ENCODE results near the gene GLI1. TPM values are rescaled to one million over a fixed set of nuclear protein-coding genes. Genes with fewer than 3 reads are reported as not detected.
"Not testable (repeated sequence)": the region's sequence is repeated elsewhere in the genome, so short reads cannot be mapped to it uniquely, and the experiment has no call there.

GLI1 gene
- total RNA-seq (under 1 TPM; 0.31 to 0.85 TPM), total RNA-seq (0 to 1.5 (median 0.41) reads per million in 172 experiments)
- polyA plus RNA-seq (2013, experiment 1 of 2), result 0.54 TPM
- 1.6 TPM for polyA plus RNA-seq (2013, experiment 2 of 2)

DNA sequence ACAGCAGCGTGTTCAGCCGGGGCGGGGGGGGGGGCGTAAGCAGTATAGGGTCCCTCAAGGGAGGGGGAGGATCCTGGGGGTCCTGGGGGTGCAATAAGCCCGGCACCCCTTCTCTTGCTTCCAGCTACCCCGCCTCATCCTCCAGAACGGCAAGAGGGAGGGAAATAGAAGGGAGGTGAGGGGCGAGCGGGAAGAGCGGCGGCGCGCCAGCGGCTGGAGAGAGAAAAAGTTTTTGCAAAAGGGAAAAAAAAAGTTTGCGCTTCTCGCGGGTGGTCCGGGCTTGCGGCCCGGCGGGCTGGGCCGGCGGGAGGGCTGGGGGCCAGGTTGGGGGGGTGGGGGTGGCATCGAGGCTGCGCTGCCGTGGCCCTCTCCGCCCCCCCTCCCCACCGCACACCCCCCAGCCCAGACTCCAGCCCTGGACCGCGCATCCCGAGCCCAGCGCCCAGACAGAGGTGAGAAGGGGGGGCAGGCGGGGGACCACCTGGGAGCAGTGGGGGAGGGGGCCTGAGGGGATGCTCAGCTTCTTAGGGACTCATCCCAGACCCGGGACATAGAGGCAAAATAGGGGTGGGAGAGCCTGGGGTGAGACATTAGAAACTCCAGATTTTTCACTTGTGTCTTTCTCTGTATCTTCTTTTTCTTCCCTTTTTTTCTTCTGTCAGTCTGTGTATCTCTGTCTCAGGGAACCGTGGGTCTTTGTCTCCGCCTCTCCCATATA lies at the start of gene GLI1:
GLI1 (plus strand) TSS at position 36 of the 718 bp plus-strand sequence. CDS start 3,907 bp downstream, outside the sequence.
- no peaks in the 10 kb centered on the region for H3K9me3 ChIP-seq (ENCODE audit: control insufficient read depth in 1 of 2, insufficient read depth in 1 of 2, low read length in 2 of 2)
- peak within 1 kb of the TSS; percentile 58 to 86 for H3K27ac ChIP-seq (ENCODE audit: low read depth in 1 of 2, low read length in 2 of 2)
- peak in 1 of 14 experiments; percentile 54 for DNase-seq
- no peaks in the 10 kb centered on the region for H3K9me3 Mint-ChIP-seq
- H3K27ac Mint-ChIP-seq, result peak within 1 kb of the TSS; percentile 95
- CTCF ChIA-PET, result interaction anchor here (0.6 to 4.6 kb wide), 23 partner anchors 9 to 281 kb away, joined by 3 to 35 read pairs (median 5); partner anchors contain the start of genes ARHGAP9, MARS1 and R3HDM2
- H3K27me3 Mint-ChIP-seq, result peaks cover 26% of the 10 kb centered on the region
- H3K36me3 Mint-ChIP-seq (ENCODE audit: low read depth), result peaks cover 8% of the 10 kb centered on the region
- H3K4me1 Mint-ChIP-seq (ENCODE audit: low read depth), result peaks cover 50% of the 10 kb centered on the region
- peaks cover 9 to 14% of the 10 kb centered on the region in 2 experiments for H3K27me3 ChIP-seq (ENCODE audit: control insufficient read depth in 1 of 2, insufficient read depth in 2 of 2, low read length in 2 of 2)
- peak within 1 kb of the TSS; percentile 68 for H3K4me3 ChIP-seq (ENCODE audit: low read length)
- H3K4me1 ChIP-seq (ENCODE audit: insufficient read depth, low read length), result peaks cover 59% of the 10 kb centered on the region
- intact Hi-C loops (cut with DNase I, micrococcal nuclease), result loop anchor here (1.0 to 10.0 kb wide), 5 partner anchors 87 to 195 kb away; partner anchors contain the start of gene DCTN2 (in 1 of the 2)
- H3K36me3 ChIP-seq (ENCODE audit: insufficient read depth, low read length), result no peaks in the 10 kb centered on the region
- H3K4me3 Mint-ChIP-seq, result peak within 1 kb of the TSS; percentile 98
- ATAC-seq (ENCODE audit: poor library complexity), result no peak
- POLR2A ChIA-PET, result interaction anchor here (1.0 to 6.5 kb wide), 12 partner anchors 10 to 281 kb away, joined by 3 to 93 read pairs (median 7); partner anchors contain the start of genes ARHGAP9, B4GALNT1, DCTN2 and DDIT3
- TF ChIP-seq, protein P1, sequence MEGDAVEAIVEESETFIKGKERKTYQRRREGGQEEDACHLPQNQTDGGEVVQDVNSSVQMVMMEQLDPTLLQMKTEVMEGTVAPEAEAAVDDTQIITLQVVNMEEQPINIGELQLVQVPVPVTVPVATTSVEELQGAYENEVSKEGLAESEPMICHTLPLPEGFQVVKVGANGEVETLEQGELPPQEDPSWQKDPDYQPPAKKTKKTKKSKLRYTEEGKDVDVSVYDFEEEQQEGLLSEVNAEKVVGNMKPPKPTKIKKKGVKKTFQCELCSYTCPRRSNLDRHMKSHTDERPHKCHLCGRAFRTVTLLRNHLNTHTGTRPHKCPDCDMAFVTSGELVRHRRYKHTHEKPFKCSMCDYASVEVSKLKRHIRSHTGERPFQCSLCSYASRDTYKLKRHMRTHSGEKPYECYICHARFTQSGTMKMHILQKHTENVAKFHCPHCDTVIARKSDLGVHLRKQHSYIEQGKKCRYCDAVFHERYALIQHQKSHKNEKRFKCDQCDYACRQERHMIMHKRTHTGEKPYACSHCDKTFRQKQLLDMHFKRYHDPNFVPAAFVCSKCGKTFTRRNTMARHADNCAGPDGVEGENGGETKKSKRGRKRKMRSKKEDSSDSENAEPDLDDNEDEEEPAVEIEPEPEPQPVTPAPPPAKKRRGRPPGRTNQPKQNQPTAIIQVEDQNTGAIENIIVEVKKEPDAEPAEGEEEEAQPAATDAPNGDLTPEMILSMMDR (IDR thresholded peaks at IDR 0.05), result no peak

DNA sequence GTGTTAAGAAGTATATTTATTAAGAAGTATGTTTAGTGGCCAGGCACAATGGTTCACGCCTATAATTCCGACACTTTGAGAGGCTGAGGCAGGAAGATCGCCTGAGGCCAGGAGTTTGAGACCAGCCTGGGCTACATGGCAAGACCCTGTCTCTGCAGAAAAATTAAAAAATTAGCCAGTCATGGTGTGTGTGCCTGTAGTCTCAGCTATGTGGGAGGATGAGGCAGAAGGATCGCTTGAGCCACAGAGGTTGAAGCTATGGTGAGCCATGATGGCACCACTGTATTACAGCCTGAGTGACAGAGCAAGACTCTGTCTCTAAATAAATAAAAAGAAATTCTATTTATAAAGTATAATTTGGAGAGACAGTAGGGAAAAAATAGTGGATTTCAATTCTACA lies 49.1 kb upstream of the GLI1 start:
- H3K4me1 Mint-ChIP-seq (ENCODE audit: low read depth), result peaks cover 31% of the 10 kb centered on the region
- H3K27me3 ChIP-seq (ENCODE audit: control insufficient read depth in 1 of 2, insufficient read depth in 2 of 2, low read length in 2 of 2), result no peaks in the 10 kb centered on the region
- intact Hi-C loops (cut with DNase I, micrococcal nuclease), result no loop called here
- H3K4me1 ChIP-seq (ENCODE audit: insufficient read depth, low read length), result no peaks in the 10 kb centered on the region
- no peak overlapping the region for H3K27ac ChIP-seq (ENCODE audit: low read depth in 1 of 2, low read length in 2 of 2)
- no peaks in the 10 kb centered on the region for H3K9me3 ChIP-seq (ENCODE audit: control insufficient read depth in 1 of 2, insufficient read depth in 1 of 2, low read length in 2 of 2)
- H3K4me3 ChIP-seq (ENCODE audit: low read length), result no peak overlapping the region
- H3K36me3 ChIP-seq (ENCODE audit: insufficient read depth, low read length), result peaks cover 14% of the 10 kb centered on the region
- CTCF ChIA-PET, result interaction anchor here (0.6 to 0.7 kb wide), 2 partner anchors 7 to 105 kb away, joined by 3 to 4 read pairs; no protein-coding TSS in a partner anchor
- POLR2A ChIA-PET, result interaction anchor here (0.8 kb wide), 1 partner anchor 141 kb away, joined by 3 read pairs; no protein-coding TSS in a partner anchor
- no peak for DNase-seq
- H3K9me3 Mint-ChIP-seq, result no peaks in the 10 kb centered on the region
- H3K4me3 Mint-ChIP-seq, result no peak overlapping the region
- ATAC-seq (ENCODE audit: poor library complexity), result no peak
- no peaks in the 10 kb centered on the region for H3K27me3 Mint-ChIP-seq
- H3K27ac Mint-ChIP-seq, result no peak overlapping the region
- TF ChIP-seq, protein P1 (IDR thresholded peaks at IDR 0.05), result no peak
- H3K36me3 Mint-ChIP-seq (ENCODE audit: low read depth), result peaks cover 22% of the 10 kb centered on the region

DNA sequence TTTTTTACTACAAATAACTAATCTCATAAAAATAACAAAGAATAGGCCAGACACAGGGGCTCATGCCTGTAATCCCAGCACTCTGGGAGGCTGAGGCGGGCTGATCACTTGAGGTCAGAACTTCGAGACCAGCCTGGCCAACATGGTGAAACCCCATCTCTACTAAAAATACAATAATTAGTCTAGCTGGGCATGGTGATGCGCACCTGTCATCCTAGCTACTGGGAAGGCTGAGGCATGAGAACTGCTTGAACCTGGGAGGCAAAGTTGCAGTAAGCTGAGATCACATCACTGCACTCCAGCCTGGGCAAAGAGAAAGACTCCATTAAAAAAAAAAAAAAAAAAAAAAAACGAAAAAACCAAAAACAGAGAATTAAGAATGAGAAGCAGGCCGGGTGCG lies 45.4 kb upstream of the GLI1 start:
- H3K27ac Mint-ChIP-seq; H3K9me3 Mint-ChIP-seq; H3K4me3 ChIP-seq (ENCODE audit: low read length); H3K4me3 Mint-ChIP-seq; H3K27me3 Mint-ChIP-seq; H3K27ac ChIP-seq (ENCODE audit: low read depth in 1 of 2, low read length in 2 of 2); intact Hi-C loops (cut with DNase I, micrococcal nuclease); DNase-seq; H3K4me1 ChIP-seq (ENCODE audit: insufficient read depth, low read length); H3K27me3 ChIP-seq (ENCODE audit: control insufficient read depth in 1 of 2, insufficient read depth in 2 of 2, low read length in 2 of 2); CTCF ChIA-PET; H3K9me3 ChIP-seq (ENCODE audit: control insufficient read depth in 1 of 2, insufficient read depth in 1 of 2, low read length in 2 of 2); ATAC-seq (ENCODE audit: poor library complexity): not testable (repeated sequence)
- peaks cover 37% of the 10 kb centered on the region for H3K36me3 Mint-ChIP-seq (ENCODE audit: low read depth)
- POLR2A ChIA-PET, result interaction anchor here (0.8 kb wide), 1 partner anchor 196 kb away, joined by 3 read pairs; no protein-coding TSS in a partner anchor
- peaks cover 16% of the 10 kb centered on the region for H3K36me3 ChIP-seq (ENCODE audit: insufficient read depth, low read length)
- peaks cover 49% of the 10 kb centered on the region for H3K4me1 Mint-ChIP-seq (ENCODE audit: low read depth)

Data from CD4-positive, alpha-beta T cell (primary cell).